ENCODE data around the gene ENO2. TPM values are rescaled to one million over a fixed set of nuclear protein-coding genes. Genes with fewer than 3 reads are reported as not detected.

Gene ENO2
- total RNA-seq, 1 donor from 2014 or later, result 32.2 TPM

- H3K4me3 Mint-ChIP-seq, result peak overlapping the region; percentile 95
- H3K27me3 Mint-ChIP-seq, result no peaks in the 10 kb centered on the region
- no peak for TF ChIP-seq CTCF (conservative IDR thresholded peaks at IDR 0.05)
- DNase-seq (ENCODE audit: extremely low spot score, unreplicated experiment), result no peak
- H3K9me3 Mint-ChIP-seq, result no peaks in the 10 kb centered on the region
- peaks cover 32% of the 10 kb centered on the region for H3K36me3 Mint-ChIP-seq
- H3K4me1 Mint-ChIP-seq (ENCODE audit: unreplicated experiment), result peaks cover 47% of the 10 kb centered on the region
- peak overlapping the region; percentile 91 for H3K27ac Mint-ChIP-seq
Measured at GRCh38 chr12:6929466-6930452, 15.4 kb downstream of the ENO2 start.

- no peak for DNase-seq (ENCODE audit: extremely low spot score, unreplicated experiment)
- Mint-ChIP-seq H3K27me3 (no peaks in the 10 kb centered on the region), H3K36me3 (peaks cover 45% of the 10 kb centered on the region), H3K4me3 (peak overlapping the region; percentile 37), H3K27ac (peak overlapping the region; percentile 6), H3K4me1 (ENCODE audit: unreplicated experiment) (peaks cover 32% of the 10 kb centered on the region), H3K9me3 (no peaks in the 10 kb centered on the region)
- TF ChIP-seq CTCF (conservative IDR thresholded peaks at IDR 0.05), result no peak
Measured at GRCh38 chr12:6932766-6933165, 18.4 kb downstream of the ENO2 start.

GRCh38 chr12:6934110-6934509 is 19.7 kb downstream of the ENO2 start:
- Mint-ChIP-seq H3K9me3 (no peaks in the 10 kb centered on the region), H3K27ac (peak overlapping the region; percentile 80), H3K4me1 (ENCODE audit: unreplicated experiment) (peaks cover 39% of the 10 kb centered on the region), H3K27me3 (no peaks in the 10 kb centered on the region), H3K4me3 (peak overlapping the region; percentile 1), H3K36me3 (peaks cover 50% of the 10 kb centered on the region)
- no peak for TF ChIP-seq CTCF (conservative IDR thresholded peaks at IDR 0.05)
- no peak for DNase-seq (ENCODE audit: extremely low spot score, unreplicated experiment)

GRCh38 chr12:6935371-6936193 is 21.2 kb downstream of the ENO2 start:
- Mint-ChIP-seq H3K36me3 (peaks cover 48% of the 10 kb centered on the region), H3K27ac (peak overlapping the region; percentile 82), H3K9me3 (no peaks in the 10 kb centered on the region), H3K4me1 (ENCODE audit: unreplicated experiment) (peaks cover 32% of the 10 kb centered on the region), H3K27me3 (no peaks in the 10 kb centered on the region), H3K4me3 (peak overlapping the region; percentile 82)
- no peak for DNase-seq (ENCODE audit: extremely low spot score, unreplicated experiment)
- TF ChIP-seq CTCF (conservative IDR thresholded peaks at IDR 0.05), result no peak

- Mint-ChIP-seq H3K36me3 (peaks cover 47% of the 10 kb centered on the region), H3K4me3 (peak overlapping the region; percentile 82), H3K4me1 (ENCODE audit: unreplicated experiment) (peaks cover 28% of the 10 kb centered on the region), H3K27me3 (no peaks in the 10 kb centered on the region), H3K9me3 (no peaks in the 10 kb centered on the region), H3K27ac (peak overlapping the region; percentile 82)
- no peak for TF ChIP-seq CTCF (conservative IDR thresholded peaks at IDR 0.05)
- DNase-seq (ENCODE audit: extremely low spot score, unreplicated experiment), result no peak
Measured at GRCh38 chr12:6936194-6936635, 21.8 kb downstream of the ENO2 start.
